Measurements from ENCODE around the gene CTDSP2.
"Not testable (repeated sequence)": the region's sequence is repeated elsewhere in the genome, so short reads cannot be mapped to it uniquely, and the experiment has no call there.

CTDSP2 gene

DNA sequence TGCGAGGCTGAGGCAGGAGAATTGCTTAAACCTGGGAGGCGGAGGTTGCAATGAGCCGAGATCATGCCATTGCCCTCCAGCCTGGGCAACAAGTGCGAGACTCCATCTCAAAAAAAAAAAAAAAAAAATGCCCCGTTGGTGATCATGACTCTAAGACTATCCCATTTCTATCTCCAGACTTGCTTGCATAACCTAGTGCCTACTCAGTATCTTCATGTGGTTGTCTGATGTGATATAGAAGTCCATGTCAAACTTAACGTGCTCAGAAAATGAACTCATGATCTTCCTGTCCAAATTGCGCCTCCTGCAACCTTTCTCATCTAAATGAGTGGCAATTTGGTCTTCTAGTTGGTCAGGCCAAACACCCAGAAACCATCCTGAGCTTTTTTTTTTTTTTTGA is 68.6 kb downstream of the CTDSP2 start:
- DNase-seq: no peak

DNA sequence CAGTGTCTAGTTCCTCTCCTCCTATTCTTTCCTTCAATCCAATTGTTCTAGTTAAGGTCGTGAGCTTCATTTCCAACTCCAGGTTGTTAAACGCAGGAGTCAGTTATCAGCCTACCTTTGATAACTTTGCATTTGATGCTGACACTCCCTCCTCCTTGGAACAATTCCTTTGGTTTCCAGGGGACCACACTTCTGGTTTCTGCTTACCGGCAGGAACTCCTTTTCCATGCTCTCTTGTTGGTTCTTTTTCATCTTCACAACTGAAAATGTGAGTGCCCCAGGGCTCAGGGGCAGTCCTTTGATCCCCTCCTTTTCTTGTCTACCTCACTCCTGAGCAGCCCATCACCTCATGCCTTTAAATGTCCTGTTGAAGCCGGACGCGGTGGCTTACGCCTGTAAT is 69.2 kb downstream of the CTDSP2 start:
- no peak for DNase-seq

GRCh38 chr12:57776247-57776587 is 70.3 kb downstream of the CTDSP2 start:
- no peak for DNase-seq

DNA sequence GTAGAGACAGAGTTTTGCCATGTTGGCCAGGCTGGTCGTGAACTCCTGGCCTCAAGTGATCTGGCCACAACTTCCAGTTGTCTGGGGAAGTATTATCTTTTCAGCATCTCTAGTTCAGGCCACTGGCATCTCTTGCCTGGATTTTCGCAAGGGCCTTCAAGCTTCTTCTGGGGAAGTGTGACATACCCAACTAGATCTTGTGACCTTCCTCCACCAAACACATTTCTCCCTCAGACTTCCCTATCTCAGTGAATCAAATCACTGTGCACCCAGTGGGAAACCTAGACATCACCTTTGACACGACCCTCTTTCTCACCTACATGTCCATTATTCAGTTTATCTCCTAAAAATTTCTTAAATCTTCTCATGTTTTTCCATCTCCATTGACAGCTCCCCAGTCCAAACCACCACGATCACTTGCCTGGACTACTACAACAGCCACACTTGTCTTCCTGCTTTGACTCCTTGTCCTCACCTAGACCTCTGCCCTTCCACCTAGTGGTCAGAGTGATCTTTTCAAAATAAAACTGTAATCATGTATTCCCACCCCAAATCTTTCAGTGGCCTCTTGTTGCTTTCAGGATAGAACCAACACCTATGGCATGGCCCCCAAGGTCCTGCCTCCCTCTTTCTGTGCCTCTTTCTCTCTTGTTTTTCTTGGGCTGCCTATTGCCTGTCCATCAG is 70.8 kb downstream of the CTDSP2 start:
- DNase-seq: no peak

- no peak for DNase-seq
These were observed 71.5 kb downstream of the CTDSP2 start for GRCh38 chr12:57775044-57775443.

DNA sequence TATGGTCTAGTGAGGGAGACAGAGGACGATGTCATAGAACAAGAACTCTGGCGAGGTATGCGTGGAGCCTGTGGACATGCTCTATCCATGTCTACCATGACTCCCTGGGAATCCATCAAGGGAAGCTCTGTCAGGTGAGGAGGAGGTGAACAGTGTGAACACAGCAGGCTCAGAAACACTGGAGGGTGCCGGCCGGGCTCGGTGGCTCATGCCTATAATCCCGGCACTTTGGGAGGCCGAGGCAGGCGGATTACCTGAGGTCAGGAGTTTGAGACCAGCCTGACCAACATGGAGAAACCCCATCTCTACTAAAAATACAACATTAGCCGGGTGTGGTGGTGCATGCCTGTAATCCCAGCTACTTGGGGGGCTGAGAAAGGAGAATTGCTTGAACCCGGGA is 71.9 kb downstream of the CTDSP2 start:
- not testable (repeated sequence) for DNase-seq

GRCh38 chr12:57772429-57773322 is 73.9 kb downstream of the CTDSP2 start, which contains the start of gene EEF1AKMT3:
Gene EEF1AKMT3 (plus strand): TSS chr12:57772614. CDS start chr12:57772725, 111 bp downstream.
- no peak for DNase-seq

DNA sequence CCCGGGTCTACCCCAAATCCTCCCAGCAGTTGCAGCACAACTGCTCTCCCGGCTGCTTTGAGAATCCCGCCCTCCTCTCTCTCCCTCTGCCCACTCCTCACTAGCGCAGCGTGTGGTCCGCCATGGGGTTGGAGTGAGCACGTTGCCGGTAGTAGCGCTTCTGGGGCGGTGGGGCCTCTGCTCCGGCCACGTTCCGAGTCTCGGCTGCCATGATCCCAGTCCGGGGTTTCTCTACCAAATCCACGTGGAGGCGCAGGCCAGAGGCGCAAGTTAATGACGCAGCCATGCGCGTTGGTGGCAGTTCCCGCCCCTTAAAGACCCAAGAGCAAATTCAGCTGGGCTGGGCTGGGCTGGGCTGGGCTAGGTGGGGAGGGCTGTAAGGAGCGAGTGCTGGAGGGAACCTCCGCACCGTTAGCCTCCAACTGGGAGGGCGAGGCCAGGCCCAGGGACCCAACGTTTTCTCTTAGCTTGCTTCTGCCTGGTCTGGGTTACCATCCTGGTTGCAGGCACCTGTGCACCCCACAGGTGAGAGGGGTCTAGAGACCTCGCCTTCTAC is 74.6 kb downstream of the CTDSP2 start, which contains the start of gene METTL1:
Gene METTL1, minus strand, starts transcription at position 233 of the 556 bp plus-strand sequence. Its CDS starts 22 bp downstream, at position 211.
- DNase-seq: peak; percentile 75

DNA sequence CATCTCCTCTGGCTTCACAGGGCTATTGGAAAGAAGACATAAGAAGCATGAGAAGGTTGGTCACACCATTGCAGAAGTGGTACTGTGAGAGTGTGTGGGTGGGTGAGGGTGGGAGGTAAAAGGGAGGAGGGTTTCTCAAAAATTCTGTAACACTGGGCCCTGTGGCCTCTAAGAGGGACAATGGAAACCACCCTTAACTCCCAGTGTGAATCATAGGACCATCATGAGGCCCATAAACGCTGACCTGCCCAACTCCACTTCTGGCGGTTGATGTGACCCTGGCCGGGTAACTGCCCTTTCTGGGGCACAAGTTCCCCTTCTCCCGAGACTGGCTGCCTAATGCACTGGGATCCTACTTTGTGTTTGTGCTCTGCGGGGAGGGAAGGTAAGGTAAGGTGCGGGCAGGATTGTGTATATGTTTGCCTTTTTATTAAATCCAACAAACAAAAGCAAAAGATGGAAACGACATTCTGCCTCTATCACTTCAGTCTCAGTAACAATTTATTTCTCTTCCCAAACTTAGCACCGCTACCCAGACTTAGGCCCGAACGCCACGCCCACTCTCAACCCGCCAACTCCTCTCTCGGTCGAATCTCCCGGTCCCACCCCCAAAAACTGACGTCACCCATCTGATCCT is 75.2 kb downstream of the CTDSP2 start:
- peak; percentile 67 for DNase-seq

GRCh38 chr12:57770734-57771133 is 75.8 kb downstream of the CTDSP2 start:
- DNase-seq: no peak
